Measurements from ENCODE around the gene C1orf116.

Gene C1orf116

DNA sequence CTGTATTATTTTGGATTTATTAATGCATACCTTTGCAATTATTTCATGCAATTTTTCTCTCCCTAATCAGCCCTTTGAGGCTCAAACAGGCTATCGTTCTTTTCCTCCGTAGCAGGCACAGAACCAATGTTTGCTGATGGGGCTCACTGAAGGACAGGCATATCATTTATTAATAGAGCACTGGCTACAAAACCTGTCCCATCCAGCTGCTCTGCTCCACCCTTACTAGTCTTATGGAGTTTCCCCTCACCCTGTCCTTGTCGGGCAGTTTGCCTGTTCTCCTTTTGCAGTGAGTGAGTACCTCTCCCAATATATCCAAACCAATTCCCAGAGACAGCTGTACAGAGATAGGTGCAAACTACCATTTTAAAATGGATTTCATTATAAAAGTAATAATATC is 45.7 kb downstream of the C1orf116 start:
- POLR2A ChIA-PET, result no interaction called here

DNA sequence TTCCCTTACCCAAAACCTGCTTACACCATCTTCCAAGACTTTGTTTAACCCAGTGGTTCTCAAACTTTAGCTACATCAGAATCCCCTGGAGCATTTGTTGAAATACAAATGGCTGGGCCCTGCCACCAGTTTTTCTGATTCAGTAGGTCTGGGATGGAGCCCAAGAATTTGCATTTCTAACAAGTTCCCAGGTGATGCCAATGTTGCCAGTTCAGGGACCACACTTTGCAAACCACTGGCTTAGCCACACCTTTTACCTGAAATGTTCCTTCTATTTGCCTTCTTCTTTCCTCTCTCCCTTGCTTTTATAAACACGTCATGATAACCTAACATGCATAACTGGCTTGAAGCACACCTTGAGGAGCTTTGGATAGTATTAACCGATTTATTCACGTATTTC is 46.2 kb downstream of the C1orf116 start:
- no peaks in the 10 kb centered on the region for H3K4me1 ChIP-seq (ENCODE audit: control insufficient read depth, insufficient read depth, low read length)

More for the DNA sequence above, 45.7 kb downstream of the C1orf116 start:
- Histone ChIP-seq H3K36me3 (ENCODE audit: control insufficient read depth in 2 of 2, insufficient read depth in 1 of 2, low read length in 2 of 2) (no peaks in the 10 kb centered on the region), H3K4me3 (ENCODE audit: low read depth, low read length) (no peak overlapping the region), H3K9me3 (ENCODE audit: control insufficient read depth, insufficient read depth, low read depth, low read length) (no peaks in the 10 kb centered on the region), H3K4me1 (ENCODE audit: control insufficient read depth, insufficient read depth, low read length) (no peaks in the 10 kb centered on the region), H3K27ac (ENCODE audit: extremely low read depth, low read depth, low read length) (no peak overlapping the region)
- no peak for TF ChIP-seq MEIS1 (CRISPR knock-in tag; IDR thresholded peaks at IDR 0.05; ENCODE audit: borderline replicate concordance)
- TF ChIP-seq SETDB1 (IDR thresholded peaks at IDR 0.05; ENCODE audit: insufficient read length, low read length), result no peak
- TF ChIP-seq ZBTB7A (tag by site-specific recombination; IDR thresholded peaks at IDR 0.05; ENCODE audit: low read depth), result no peak
- TF ChIP-seq SCRT2 (tag by site-specific recombination; IDR thresholded peaks at IDR 0.05), result no peak
- TF ChIP-seq, protein P1, sequence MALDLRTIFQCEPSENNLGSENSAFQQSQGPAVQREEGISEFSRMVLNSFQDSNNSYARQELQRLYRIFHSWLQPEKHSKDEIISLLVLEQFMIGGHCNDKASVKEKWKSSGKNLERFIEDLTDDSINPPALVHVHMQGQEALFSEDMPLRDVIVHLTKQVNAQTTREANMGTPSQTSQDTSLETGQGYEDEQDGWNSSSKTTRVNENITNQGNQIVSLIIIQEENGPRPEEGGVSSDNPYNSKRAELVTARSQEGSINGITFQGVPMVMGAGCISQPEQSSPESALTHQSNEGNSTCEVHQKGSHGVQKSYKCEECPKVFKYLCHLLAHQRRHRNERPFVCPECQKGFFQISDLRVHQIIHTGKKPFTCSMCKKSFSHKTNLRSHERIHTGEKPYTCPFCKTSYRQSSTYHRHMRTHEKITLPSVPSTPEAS (tag by site-specific recombination; IDR thresholded peaks at IDR 0.05), result no peak
- TF ChIP-seq, protein P2, sequence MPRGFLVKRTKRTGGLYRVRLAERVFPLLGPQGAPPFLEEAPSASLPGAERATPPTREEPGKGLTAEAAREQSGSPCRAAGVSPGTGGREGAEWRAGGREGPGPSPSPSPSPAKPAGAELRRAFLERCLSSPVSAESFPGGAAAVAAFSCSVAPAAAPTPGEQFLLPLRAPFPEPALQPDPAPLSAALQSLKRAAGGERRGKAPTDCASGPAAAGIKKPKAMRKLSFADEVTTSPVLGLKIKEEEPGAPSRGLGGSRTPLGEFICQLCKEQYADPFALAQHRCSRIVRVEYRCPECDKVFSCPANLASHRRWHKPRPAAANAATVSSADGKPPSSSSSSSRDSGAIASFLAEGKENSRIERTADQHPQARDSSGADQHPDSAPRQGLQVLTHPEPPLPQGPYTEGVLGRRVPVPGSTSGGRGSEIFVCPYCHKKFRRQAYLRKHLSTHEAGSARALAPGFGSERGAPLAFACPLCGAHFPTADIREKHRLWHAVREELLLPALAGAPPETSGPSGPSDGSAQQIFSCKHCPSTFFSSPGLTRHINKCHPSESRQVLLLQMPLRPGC (tag by site-specific recombination; IDR thresholded peaks at IDR 0.05), result no peak
- no peak for TF ChIP-seq ZNF354C (tag by site-specific recombination; IDR thresholded peaks at IDR 0.05; ENCODE audit: borderline replicate concordance, low read depth)
- CTCF ChIA-PET, result interaction anchor here (0.6 to 1.2 kb wide), 5 partner anchors 17 to 513 kb away, joined by 3 to 5 read pairs (median 3); no protein-coding TSS in a partner anchor

More for the DNA sequence above, 46.2 kb downstream of the C1orf116 start:
- no peaks in the 10 kb centered on the region for H3K36me3 ChIP-seq (ENCODE audit: control insufficient read depth in 2 of 2, insufficient read depth in 1 of 2, low read length in 2 of 2)
- CTCF ChIA-PET, result interaction anchor here (0.6 to 1.2 kb wide), 4 partner anchors 18 to 506 kb away, joined by 3 to 5 read pairs (median 4); no protein-coding TSS in a partner anchor
- POLR2A ChIA-PET, result no interaction called here
- no peaks in the 10 kb centered on the region for H3K9me3 ChIP-seq (ENCODE audit: control insufficient read depth, insufficient read depth, low read depth, low read length)
- no peak for TF ChIP-seq ZNF600 (tag by site-specific recombination; IDR thresholded peaks at IDR 0.05)
- TF ChIP-seq, protein P3, sequence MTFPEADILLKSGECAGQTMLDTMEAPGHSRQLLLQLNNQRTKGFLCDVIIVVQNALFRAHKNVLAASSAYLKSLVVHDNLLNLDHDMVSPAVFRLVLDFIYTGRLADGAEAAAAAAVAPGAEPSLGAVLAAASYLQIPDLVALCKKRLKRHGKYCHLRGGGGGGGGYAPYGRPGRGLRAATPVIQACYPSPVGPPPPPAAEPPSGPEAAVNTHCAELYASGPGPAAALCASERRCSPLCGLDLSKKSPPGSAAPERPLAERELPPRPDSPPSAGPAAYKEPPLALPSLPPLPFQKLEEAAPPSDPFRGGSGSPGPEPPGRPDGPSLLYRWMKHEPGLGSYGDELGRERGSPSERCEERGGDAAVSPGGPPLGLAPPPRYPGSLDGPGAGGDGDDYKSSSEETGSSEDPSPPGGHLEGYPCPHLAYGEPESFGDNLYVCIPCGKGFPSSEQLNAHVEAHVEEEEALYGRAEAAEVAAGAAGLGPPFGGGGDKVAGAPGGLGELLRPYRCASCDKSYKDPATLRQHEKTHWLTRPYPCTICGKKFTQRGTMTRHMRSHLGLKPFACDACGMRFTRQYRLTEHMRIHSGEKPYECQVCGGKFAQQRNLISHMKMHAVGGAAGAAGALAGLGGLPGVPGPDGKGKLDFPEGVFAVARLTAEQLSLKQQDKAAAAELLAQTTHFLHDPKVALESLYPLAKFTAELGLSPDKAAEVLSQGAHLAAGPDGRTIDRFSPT (tag by site-specific recombination; IDR thresholded peaks at IDR 0.05), result no peak
- no peak for TF ChIP-seq SCRT2 (tag by site-specific recombination; IDR thresholded peaks at IDR 0.05)
- no peak for TF ChIP-seq ZNF621 (tag by site-specific recombination; IDR thresholded peaks at IDR 0.05)
- no peak for TF ChIP-seq ZNF302 (tag by site-specific recombination; IDR thresholded peaks at IDR 0.05; ENCODE audit: low read depth)
- no peak for TF ChIP-seq YY2 (tag by site-specific recombination; IDR thresholded peaks at IDR 0.05)
- no peak for TF ChIP-seq ZNF146 (tag by site-specific recombination; IDR thresholded peaks at IDR 0.05)
- TF ChIP-seq ZSCAN30 (tag by site-specific recombination; IDR thresholded peaks at IDR 0.05), result no peak
- TF ChIP-seq ZNF23 (tag by site-specific recombination; IDR thresholded peaks at IDR 0.05; ENCODE audit: borderline replicate concordance), result no peak
- no peak for TF ChIP-seq REPIN1 (tag by site-specific recombination; IDR thresholded peaks at IDR 0.05; ENCODE audit: low read depth)
- TF ChIP-seq ZNF214 (tag by site-specific recombination; IDR thresholded peaks at IDR 0.05; ENCODE audit: borderline replicate concordance), result no peak
- TF ChIP-seq, protein P4, sequence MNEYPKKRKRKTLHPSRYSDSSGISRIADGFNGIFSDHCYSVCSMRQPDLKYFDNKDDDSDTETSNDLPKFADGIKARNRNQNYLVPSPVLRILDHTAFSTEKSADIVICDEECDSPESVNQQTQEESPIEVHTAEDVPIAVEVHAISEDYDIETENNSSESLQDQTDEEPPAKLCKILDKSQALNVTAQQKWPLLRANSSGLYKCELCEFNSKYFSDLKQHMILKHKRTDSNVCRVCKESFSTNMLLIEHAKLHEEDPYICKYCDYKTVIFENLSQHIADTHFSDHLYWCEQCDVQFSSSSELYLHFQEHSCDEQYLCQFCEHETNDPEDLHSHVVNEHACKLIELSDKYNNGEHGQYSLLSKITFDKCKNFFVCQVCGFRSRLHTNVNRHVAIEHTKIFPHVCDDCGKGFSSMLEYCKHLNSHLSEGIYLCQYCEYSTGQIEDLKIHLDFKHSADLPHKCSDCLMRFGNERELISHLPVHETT (tag by site-specific recombination; IDR thresholded peaks at IDR 0.05), result no peak
- TF ChIP-seq, protein P5, sequence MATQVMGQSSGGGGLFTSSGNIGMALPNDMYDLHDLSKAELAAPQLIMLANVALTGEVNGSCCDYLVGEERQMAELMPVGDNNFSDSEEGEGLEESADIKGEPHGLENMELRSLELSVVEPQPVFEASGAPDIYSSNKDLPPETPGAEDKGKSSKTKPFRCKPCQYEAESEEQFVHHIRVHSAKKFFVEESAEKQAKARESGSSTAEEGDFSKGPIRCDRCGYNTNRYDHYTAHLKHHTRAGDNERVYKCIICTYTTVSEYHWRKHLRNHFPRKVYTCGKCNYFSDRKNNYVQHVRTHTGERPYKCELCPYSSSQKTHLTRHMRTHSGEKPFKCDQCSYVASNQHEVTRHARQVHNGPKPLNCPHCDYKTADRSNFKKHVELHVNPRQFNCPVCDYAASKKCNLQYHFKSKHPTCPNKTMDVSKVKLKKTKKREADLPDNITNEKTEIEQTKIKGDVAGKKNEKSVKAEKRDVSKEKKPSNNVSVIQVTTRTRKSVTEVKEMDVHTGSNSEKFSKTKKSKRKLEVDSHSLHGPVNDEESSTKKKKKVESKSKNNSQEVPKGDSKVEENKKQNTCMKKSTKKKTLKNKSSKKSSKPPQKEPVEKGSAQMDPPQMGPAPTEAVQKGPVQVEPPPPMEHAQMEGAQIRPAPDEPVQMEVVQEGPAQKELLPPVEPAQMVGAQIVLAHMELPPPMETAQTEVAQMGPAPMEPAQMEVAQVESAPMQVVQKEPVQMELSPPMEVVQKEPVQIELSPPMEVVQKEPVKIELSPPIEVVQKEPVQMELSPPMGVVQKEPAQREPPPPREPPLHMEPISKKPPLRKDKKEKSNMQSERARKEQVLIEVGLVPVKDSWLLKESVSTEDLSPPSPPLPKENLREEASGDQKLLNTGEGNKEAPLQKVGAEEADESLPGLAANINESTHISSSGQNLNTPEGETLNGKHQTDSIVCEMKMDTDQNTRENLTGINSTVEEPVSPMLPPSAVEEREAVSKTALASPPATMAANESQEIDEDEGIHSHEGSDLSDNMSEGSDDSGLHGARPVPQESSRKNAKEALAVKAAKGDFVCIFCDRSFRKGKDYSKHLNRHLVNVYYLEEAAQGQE (tag by site-specific recombination; IDR thresholded peaks at IDR 0.05), result no peak
- no peak for TF ChIP-seq IKZF3 (tag by site-specific recombination; IDR thresholded peaks at IDR 0.05)
- TF ChIP-seq ZNF555 (tag by site-specific recombination; conservative IDR thresholded peaks at IDR 0.05), result no peak
- TF ChIP-seq PRDM1 (tag by site-specific recombination; IDR thresholded peaks at IDR 0.05), result no peak
- TF ChIP-seq ZNF660 (tag by site-specific recombination; IDR thresholded peaks at IDR 0.05), result no peak
- no peak for TF ChIP-seq ZNF335 (tag by site-specific recombination; conservative IDR thresholded peaks at IDR 0.05)
- TF ChIP-seq ZNF776 (tag by site-specific recombination; IDR thresholded peaks at IDR 0.05; ENCODE audit: borderline replicate concordance), result no peak
- H3K27ac ChIP-seq (ENCODE audit: extremely low read depth, low read depth, low read length), result no peak overlapping the region
- H3K4me3 ChIP-seq (ENCODE audit: low read depth, low read length), result no peak overlapping the region

Data from HEK293 (cell line).